C4-2B (cell line): ENCODE results near the gene ERI3.

Experiments used
- H3K27ac ChIP-seq: fragments of 450-650 bp; 2 replicates; pipeline ENCODE4 v1.5.1; 2017
- CTCF ChIP-seq: fragments of 450-650 bp; conservative IDR thresholded peaks from 2 replicates; pipeline ENCODE4 v1.5.1; 2017; ENCODE audit warnings: mild to moderate bottlenecking
- ZFX ChIP-seq: fragments of 450-650 bp; IDR thresholded peaks from 2 replicates; pipeline ENCODE4 v1.6.1; 2017

The ERI3 gene

GRCh38 chr1:44227211-44227610 lies 127.8 kb downstream of the ERI3 start:
- no peak overlapping the region for H3K27ac ChIP-seq
- TF ChIP-seq CTCF: no peak
- TF ChIP-seq ZFX: no peak

DNA sequence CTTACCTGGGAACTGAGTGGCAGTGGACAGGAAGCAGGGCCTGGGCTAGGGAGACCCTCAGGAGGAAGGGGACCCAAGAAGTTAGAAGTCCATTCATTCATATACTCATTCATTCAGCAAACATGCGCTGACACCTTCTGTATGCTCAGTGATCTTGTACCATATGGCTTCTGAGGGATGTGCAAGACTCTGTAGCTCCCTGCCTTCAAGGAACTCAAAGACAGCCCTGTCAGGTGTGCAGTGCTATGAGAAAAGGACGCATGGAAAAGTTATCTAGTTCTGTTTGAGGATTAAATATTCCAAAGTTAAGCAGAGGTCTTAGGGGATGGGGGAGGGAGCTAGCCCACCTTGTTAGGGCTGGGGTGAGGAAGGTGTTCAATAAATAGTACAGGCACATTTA lies 129.3 kb downstream of the ERI3 start:
- H3K27ac ChIP-seq: no peak overlapping the region
- TF ChIP-seq ZFX: no peak
- no peak for TF ChIP-seq CTCF

DNA sequence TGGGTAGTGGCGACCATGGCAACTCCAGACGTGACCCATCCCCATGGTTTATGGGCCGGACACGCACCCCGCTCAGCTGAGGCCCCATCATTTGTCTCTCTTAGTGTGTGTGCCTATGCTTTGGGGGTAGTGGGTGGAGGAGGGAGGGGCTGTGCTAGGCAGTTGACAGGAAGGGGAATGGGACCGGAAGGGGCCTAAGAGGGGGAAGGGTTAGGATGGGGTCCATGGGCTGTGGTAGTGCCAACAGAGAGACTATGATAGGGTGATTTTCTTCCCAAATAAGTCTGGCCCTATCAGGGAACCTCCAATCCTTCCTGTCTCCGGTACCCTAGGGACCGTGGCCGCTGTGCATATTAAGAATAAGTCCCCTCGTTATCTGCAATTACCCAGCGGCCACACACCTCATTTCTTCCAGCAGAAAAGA lies 131.9 kb downstream of the ERI3 start:
- no peak overlapping the region for H3K27ac ChIP-seq
- TF ChIP-seq CTCF: no peak
- TF ChIP-seq ZFX: no peak

DNA sequence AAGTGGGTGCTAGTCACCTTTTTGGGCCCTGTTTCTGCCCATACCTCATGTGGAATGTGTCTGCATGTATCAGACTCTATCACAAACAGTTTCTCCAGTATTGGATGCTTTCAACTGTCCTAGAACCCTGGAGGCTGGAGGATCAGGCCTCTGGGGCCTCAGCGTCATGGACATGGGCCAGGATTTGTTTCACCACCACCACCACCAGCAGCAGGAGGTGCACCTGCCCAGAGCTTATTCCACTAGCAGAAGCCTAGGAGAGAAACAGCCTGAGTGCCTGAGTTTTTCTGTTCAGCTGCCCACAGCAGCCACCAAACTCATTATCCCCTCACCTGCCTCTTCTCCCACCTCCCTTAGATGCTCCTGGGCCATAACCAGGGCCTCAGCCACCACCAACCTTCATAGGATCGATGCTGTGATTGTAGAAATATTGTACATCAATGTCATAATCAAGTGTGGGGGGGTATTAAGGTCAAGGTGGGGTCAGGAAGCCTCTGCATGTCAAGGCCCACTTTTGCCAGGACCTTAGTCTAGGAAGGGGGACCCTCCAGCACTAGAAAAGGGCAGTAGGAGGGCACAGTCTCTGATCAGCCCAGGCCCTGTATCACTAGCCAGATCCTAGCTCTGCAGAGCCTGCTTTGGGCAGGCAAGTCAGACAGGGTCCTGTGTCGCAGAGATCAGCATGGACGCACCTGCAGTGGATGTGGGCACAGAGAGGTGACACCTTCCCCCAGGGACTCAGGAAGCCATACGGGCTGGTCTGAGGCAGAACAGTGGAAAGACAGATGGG lies 132.5 kb downstream of the ERI3 start:
- no peak for TF ChIP-seq ZFX
- TF ChIP-seq CTCF: no peak
- no peak overlapping the region for H3K27ac ChIP-seq

GRCh38 chr1:44221769-44222168 lies 133.3 kb downstream of the ERI3 start:
- TF ChIP-seq CTCF (no peak), ZFX (no peak)
- H3K27ac ChIP-seq: no peak overlapping the region

DNA sequence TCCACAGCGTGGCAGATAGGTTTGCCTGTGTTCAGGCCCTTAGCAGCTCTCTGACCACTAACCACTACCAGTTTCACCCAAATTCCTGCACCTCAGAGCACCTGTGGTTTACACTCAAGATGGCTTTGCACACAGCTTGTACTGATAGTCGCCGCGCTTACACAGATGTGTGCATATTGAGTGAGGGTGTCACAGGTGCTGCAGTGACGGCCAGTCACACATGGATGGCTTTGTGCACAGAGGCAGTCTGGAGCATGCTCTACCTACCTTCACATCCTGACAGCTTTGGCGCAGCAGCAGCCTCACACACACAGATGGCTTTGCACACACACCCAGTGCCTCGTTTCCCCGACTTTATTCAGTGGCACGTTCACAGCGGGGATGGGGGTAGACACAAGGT lies 134.3 kb downstream of the ERI3 start:
- TF ChIP-seq CTCF: no peak
- no peak for TF ChIP-seq ZFX
- H3K27ac ChIP-seq: no peak overlapping the region

DNA sequence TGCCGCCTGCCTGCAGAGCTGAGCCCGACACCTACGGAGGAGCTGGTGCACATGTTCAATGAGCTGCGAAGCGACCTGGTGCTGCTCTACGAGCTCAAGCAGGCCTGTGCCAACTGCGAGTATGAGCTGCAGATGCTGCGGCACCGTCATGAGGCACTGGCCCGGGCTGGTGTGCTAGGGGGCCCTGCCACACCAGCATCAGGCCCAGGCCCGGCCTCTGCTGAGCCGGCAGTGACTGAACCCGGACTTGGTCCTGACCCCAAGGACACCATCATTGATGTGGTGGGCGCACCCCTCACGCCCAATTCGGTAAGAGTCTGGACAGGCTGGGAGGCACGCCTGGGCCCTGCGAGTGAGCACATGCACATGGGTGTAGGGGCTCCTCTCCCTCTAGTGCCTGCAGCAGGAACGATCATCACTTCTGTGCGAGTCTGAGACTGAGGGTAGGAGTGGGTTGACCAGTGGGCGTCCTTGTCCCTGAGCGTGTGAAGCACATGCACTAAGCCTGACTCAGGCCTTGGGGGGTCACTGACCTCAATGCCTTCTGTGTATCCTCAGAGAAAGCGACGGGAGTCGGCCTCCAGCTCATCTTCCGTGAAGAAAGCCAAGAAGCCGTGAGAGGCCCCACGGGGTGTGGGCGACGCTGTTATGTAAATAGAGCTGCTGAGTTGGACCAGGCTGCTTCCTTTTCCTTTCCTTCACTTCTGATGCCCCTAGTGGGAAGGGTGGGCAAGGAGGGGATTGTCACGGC lies 134.9 kb downstream of the ERI3 start:
- H3K27ac ChIP-seq: no peak overlapping the region
- TF ChIP-seq CTCF (no peak), ZFX (no peak)
